Keratinocyte (primary cell): Measurements from ENCODE around the gene DYNC1I1.

Source experiments
- EZH2 ChIP-seq: IDR thresholded peaks from one replicate; pipeline ENCODE4 v1.6.1; 2012; ENCODE audit warnings: inconsistent platforms, mild to moderate bottlenecking, low read length, moderate library complexity
- TF ChIP-seq, protein P1 (sequence below), 3 experiments: IDR thresholded peaks in 1 of 3; conservative IDR thresholded peaks in 1 of 3; optimal IDR thresholded peaks in 1 of 3; 2 replicates in 2 of 3; 3 replicates in 1 of 3; pipeline versions ENCODE3 to v1.5.1; 2011; ENCODE audit warnings: low read length in 3 of 3, mild to moderate bottlenecking in 3 of 3, moderate library complexity in 2 of 3, control low read depth in 1 of 3, inconsistent platforms in 1 of 3; ENCODE audit not compliant: insufficient read depth in 2 of 3; ENCODE audit errors: extremely low read depth in 1 of 3

DNA sequence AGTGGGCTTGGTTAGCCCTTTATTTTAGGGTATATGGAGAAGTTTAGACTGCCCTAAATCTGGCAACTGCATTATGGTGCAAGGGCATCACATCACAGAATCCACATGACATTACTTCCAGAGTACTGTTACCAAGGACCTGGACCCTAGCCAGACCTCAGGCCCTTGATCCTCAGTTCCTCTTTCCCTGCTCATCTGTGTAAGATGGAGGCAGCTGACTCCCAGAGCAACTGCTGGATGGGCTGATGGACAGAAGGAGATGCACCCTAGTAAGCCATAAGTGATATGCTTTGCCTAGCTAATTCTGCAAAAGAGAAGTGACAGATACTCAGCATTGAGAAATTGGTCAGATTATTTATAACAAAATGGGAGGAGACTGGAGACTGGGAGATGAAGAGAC is 131.7 kb downstream of the DYNC1I1 start:
- TF ChIP-seq, protein P1, sequence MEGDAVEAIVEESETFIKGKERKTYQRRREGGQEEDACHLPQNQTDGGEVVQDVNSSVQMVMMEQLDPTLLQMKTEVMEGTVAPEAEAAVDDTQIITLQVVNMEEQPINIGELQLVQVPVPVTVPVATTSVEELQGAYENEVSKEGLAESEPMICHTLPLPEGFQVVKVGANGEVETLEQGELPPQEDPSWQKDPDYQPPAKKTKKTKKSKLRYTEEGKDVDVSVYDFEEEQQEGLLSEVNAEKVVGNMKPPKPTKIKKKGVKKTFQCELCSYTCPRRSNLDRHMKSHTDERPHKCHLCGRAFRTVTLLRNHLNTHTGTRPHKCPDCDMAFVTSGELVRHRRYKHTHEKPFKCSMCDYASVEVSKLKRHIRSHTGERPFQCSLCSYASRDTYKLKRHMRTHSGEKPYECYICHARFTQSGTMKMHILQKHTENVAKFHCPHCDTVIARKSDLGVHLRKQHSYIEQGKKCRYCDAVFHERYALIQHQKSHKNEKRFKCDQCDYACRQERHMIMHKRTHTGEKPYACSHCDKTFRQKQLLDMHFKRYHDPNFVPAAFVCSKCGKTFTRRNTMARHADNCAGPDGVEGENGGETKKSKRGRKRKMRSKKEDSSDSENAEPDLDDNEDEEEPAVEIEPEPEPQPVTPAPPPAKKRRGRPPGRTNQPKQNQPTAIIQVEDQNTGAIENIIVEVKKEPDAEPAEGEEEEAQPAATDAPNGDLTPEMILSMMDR (optimal IDR thresholded peaks at IDR 0.05 in 1 of 3, IDR thresholded peaks at IDR 0.05 in 1 of 3, conservative IDR thresholded peaks at IDR 0.05 in 1 of 3; ENCODE audit: extremely low read depth in 1 of 3, insufficient read depth in 2 of 3, low read length in 3 of 3), result no peak
- TF ChIP-seq EZH2, result no peak
